Gastroesophageal sphincter (tissue), 3 donors: ENCODE data around the gene SUSD3.

ENCODE experiments used
- CTCF ChIP-seq, 4 experiments: fragments of 200-600 bp in 2 of 4; fragments of 450-650 bp in 2 of 4; sonication (generic) in 1 of 4; IDR thresholded peaks; one replicate each; pipeline ENCODE4 v1.5.1; 2017 to 2019; ENCODE audit warnings: antibody characterized with exemption in 4 of 4, mild to moderate bottlenecking in 2 of 4, moderate library complexity in 2 of 4
- EP300 ChIP-seq: sonication (generic); formaldehyde crosslinking; IDR thresholded peaks from one replicate; pipeline ENCODE4 v1.6.1; 2017; ENCODE audit warnings: antibody characterized with exemption, mild to moderate bottlenecking
- POLR2A ChIP-seq, 2 donors: fragments of 450-650 bp; IDR thresholded peaks; one replicate each; pipeline ENCODE4 v1.6.1; 2017; ENCODE audit warnings: antibody characterized with exemption in 2 of 2, mild to moderate bottlenecking in 2 of 2, moderate library complexity in 1 of 2
- POLR2AphosphoS5 ChIP-seq: sonication (generic); formaldehyde crosslinking; IDR thresholded peaks from one replicate; pipeline ENCODE4 v1.6.1; 2017; ENCODE audit warnings: antibody characterized with exemption

GRCh38 chr9:93129691-93130500 is 71.4 kb downstream of the SUSD3 start:
- TF ChIP-seq CTCF (IDR thresholded peaks at IDR 0.05) (no peak), POLR2AphosphoS5 (no peak), POLR2A (IDR thresholded peaks at IDR 0.05) (no peak), EP300 (no peak)
